ENCODE data around the gene YAP1. TPM values are rescaled to one million over a fixed set of nuclear protein-coding genes. Genes with fewer than 3 reads are reported as not detected.
"Not testable (repeated sequence)": the region's sequence is repeated elsewhere in the genome, so short reads cannot be mapped to it uniquely, and the experiment has no call there.

Gene YAP1
- total and polyA plus RNA-seq, 4 donors, result 76.0 to 393 (median 146) TPM

GRCh38 chr11:102254047-102254446 lies 143.8 kb downstream of the YAP1 start:
- H3K27ac ChIP-seq (ENCODE audit: low read depth in 1 of 2, low read length in 2 of 2), result no peak overlapping the region
- H3K36me3 ChIP-seq (ENCODE audit: control insufficient read depth in 1 of 2, insufficient read depth in 2 of 2, low read length in 1 of 2), result no peaks in the 10 kb centered on the region
- no peaks in the 10 kb centered on the region for H3K27me3 ChIP-seq (ENCODE audit: control insufficient read depth in 1 of 2, insufficient read depth in 2 of 2, low read length in 1 of 2)
- intact Hi-C loops (cut with DNase I), result no loop called here
- no peak for ATAC-seq (ENCODE audit: low FRiP score)
- DNase-seq, result no peak
- H3K4me1 ChIP-seq (ENCODE audit: control insufficient read depth in 1 of 2, insufficient read depth in 2 of 2, low read length in 2 of 2), result no peaks in the 10 kb centered on the region
- 84 to 94% methylated on average over 5 of the region's 5 CpGs for WGBS, 2 donors
- no peaks in the 10 kb centered on the region for H3K9me3 ChIP-seq (ENCODE audit: control insufficient read depth, low read length)
- no peak overlapping the region for H3K4me3 ChIP-seq (ENCODE audit: low read length in 2 of 2)

DNA sequence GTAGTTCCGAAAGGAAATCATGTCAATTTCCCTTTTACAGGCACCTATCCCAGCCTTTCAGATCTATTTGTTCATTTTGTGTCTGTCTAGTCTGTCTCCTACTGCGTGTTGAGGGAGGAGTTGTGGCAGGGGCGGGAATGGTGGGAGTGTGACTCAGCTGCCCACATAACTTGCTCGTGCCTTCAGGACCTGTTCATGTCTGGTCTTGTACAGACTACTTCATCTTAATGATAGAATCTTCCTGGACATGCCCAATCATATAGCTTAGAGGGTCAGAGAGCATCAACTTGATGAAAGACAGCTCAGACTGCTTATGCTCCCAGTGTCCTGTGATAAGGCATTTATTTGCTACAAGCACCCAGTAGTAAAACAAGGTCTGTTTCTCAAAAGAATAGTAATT lies 146.0 kb downstream of the YAP1 start:
- H3K9me3 ChIP-seq (ENCODE audit: control insufficient read depth, low read length), result no peaks in the 10 kb centered on the region
- H3K36me3 ChIP-seq (ENCODE audit: control insufficient read depth in 1 of 2, insufficient read depth in 2 of 2, low read length in 1 of 2), result no peaks in the 10 kb centered on the region
- no peak overlapping the region for H3K4me3 ChIP-seq (ENCODE audit: low read length in 2 of 2)
- 87 to 93% methylated on average over 4 of the region's 4 CpGs for WGBS, 2 donors
- ATAC-seq (ENCODE audit: low FRiP score), result no peak
- H3K27me3 ChIP-seq (ENCODE audit: control insufficient read depth in 1 of 2, insufficient read depth in 2 of 2, low read length in 1 of 2), result no peaks in the 10 kb centered on the region
- H3K27ac ChIP-seq (ENCODE audit: low read depth in 1 of 2, low read length in 2 of 2), result no peak overlapping the region
- DNase-seq, result no peak
- intact Hi-C loops (cut with DNase I), result no loop called here
- H3K4me1 ChIP-seq (ENCODE audit: control insufficient read depth in 1 of 2, insufficient read depth in 2 of 2, low read length in 2 of 2), result no peaks in the 10 kb centered on the region

DNA sequence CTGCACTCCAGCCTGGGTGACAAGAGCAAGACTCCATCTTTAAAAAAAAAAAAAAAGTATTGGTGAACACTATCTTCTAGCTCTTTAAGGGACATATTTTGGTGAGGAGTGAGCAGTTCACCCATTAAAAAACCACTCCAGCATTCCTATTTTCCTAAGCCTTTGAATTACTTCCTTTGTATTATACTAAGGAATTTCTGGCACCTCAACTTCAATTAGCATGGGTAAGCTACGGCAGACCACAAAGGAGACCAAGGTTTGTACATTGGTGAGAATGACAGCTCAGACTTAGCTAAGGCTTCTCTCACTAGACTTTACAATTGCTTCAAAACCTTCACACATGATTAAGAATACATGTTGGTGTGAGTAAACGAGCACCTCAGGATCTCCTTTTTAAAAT lies 150.0 kb downstream of the YAP1 start:
- Histone ChIP-seq H3K4me3 (ENCODE audit: low read length in 2 of 2) (no peak overlapping the region), H3K9me3 (ENCODE audit: control insufficient read depth, low read length) (no peaks in the 10 kb centered on the region), H3K27ac (ENCODE audit: low read depth in 1 of 2, low read length in 2 of 2) (no peak overlapping the region), H3K36me3 (ENCODE audit: control insufficient read depth in 1 of 2, insufficient read depth in 2 of 2, low read length in 1 of 2) (no peaks in the 10 kb centered on the region), H3K4me1 (ENCODE audit: control insufficient read depth in 1 of 2, insufficient read depth in 2 of 2, low read length in 2 of 2) (no peaks in the 10 kb centered on the region), H3K27me3 (ENCODE audit: control insufficient read depth in 1 of 2, insufficient read depth in 2 of 2, low read length in 1 of 2) (no peaks in the 10 kb centered on the region)
- WGBS, 2 donors, result 83 to 95% methylated on average over 2 of the region's 2 CpGs
- ATAC-seq (ENCODE audit: low FRiP score) (no peak), DNase-seq (no peak)
- intact Hi-C loops (cut with DNase I), result no loop called here

GRCh38 chr11:102263379-102264003 lies 153.2 kb downstream of the YAP1 start:
- no peak for ATAC-seq (ENCODE audit: low FRiP score)

DNA sequence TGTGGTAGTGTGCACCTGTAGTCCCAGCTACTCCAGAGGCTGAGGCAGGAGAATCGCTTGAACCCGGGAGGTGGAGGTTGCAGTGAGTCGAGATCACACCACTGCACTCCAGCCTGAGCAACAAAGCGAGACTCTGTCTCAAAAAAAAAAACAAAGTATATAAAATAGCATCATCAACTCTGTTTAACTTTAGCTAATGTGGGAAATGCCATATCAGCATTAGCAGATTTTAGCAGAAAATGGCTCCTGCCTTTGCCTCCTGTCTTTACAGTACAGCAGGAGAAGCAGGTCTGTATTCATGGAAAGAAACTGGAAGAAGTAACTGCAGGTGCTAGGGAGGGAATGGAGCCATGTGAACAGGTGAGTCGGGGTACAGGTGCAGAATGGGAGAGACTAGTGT lies 154.5 kb downstream of the YAP1 start:
- H3K4me1 ChIP-seq (ENCODE audit: control insufficient read depth in 1 of 2, insufficient read depth in 2 of 2, low read length in 2 of 2); H3K9me3 ChIP-seq (ENCODE audit: control insufficient read depth, low read length); H3K27ac ChIP-seq (ENCODE audit: low read depth in 1 of 2, low read length in 2 of 2); H3K27me3 ChIP-seq (ENCODE audit: control insufficient read depth in 1 of 2, insufficient read depth in 2 of 2, low read length in 1 of 2); DNase-seq; H3K4me3 ChIP-seq (ENCODE audit: low read length in 2 of 2); intact Hi-C loops (cut with DNase I); ATAC-seq (ENCODE audit: low FRiP score); H3K36me3 ChIP-seq (ENCODE audit: control insufficient read depth in 1 of 2, insufficient read depth in 2 of 2, low read length in 1 of 2): not testable (repeated sequence)
- 96 to 98% methylated on average over 5 of the region's 5 CpGs for WGBS, 2 donors

More at GRCh38 chr11:102263379-102264003, 153.2 kb downstream of the YAP1 start:
- no peaks in the 10 kb centered on the region for H3K4me1 ChIP-seq (ENCODE audit: control insufficient read depth in 1 of 2, insufficient read depth in 2 of 2, low read length in 2 of 2)
- H3K4me3 ChIP-seq (ENCODE audit: low read length in 2 of 2), result no peak overlapping the region
- no peaks in the 10 kb centered on the region for H3K27me3 ChIP-seq (ENCODE audit: control insufficient read depth in 1 of 2, insufficient read depth in 2 of 2, low read length in 1 of 2)
- intact Hi-C loops (cut with DNase I), result no loop called here
- H3K36me3 ChIP-seq (ENCODE audit: control insufficient read depth in 1 of 2, insufficient read depth in 2 of 2, low read length in 1 of 2), result no peaks in the 10 kb centered on the region
- no peaks in the 10 kb centered on the region for H3K9me3 ChIP-seq (ENCODE audit: control insufficient read depth, low read length)
- WGBS, 2 donors, result 96 to 99% methylated on average over 3 of the region's 3 CpGs
- no peak overlapping the region for H3K27ac ChIP-seq (ENCODE audit: low read depth in 1 of 2, low read length in 2 of 2)
- DNase-seq, result no peak

DNA sequence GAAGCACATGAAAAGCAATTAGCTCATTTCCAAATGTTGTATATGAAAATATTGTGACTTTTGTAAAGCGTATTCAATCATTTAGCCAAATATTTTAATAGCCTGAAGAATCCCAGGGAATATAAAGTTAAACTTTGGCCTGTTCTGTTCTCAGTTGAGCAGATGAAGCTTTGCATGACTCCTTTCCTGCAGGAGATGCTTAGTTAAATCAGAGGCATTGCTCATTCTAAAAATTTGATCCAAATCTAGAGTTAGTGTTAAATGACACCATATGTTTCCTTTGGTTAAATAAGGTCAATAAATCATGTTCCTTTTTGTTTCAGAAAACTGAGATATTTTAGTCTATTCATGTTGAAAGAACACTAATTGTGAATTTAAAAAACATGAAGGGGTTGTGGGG lies 155.9 kb downstream of the YAP1 start:
- Histone ChIP-seq H3K27ac (ENCODE audit: low read depth in 1 of 2, low read length in 2 of 2) (no peak overlapping the region), H3K36me3 (ENCODE audit: control insufficient read depth in 1 of 2, insufficient read depth in 2 of 2, low read length in 1 of 2) (no peaks in the 10 kb centered on the region), H3K4me1 (ENCODE audit: control insufficient read depth in 1 of 2, insufficient read depth in 2 of 2, low read length in 2 of 2) (peaks cover 0 to 3% of the 10 kb centered on the region in 2 donors), H3K9me3 (ENCODE audit: control insufficient read depth, low read length) (no peaks in the 10 kb centered on the region), H3K4me3 (ENCODE audit: low read length in 2 of 2) (no peak overlapping the region), H3K27me3 (ENCODE audit: control insufficient read depth in 1 of 2, insufficient read depth in 2 of 2, low read length in 1 of 2) (no peaks in the 10 kb centered on the region)
- WGBS, 2 donors, result 88 to 89% methylated on average over 1 of the region's 1 CpG
- intact Hi-C loops (cut with DNase I), result no loop called here
- ATAC-seq (ENCODE audit: low FRiP score), result no peak
- no peak for DNase-seq

- no peak for DNase-seq
- no peaks in the 10 kb centered on the region for H3K36me3 ChIP-seq (ENCODE audit: control insufficient read depth in 1 of 2, insufficient read depth in 2 of 2, low read length in 1 of 2)
- intact Hi-C loops (cut with DNase I), result no loop called here
- peak overlapping the region in 1 of 2 donors; percentile 76 for H3K27ac ChIP-seq (ENCODE audit: low read depth in 1 of 2, low read length in 2 of 2)
- H3K27me3 ChIP-seq (ENCODE audit: control insufficient read depth in 1 of 2, insufficient read depth in 2 of 2, low read length in 1 of 2), result no peaks in the 10 kb centered on the region
- H3K4me1 ChIP-seq (ENCODE audit: control insufficient read depth in 1 of 2, insufficient read depth in 2 of 2, low read length in 2 of 2), result peaks cover 0 to 3% of the 10 kb centered on the region in 2 donors
- 44 to 50% methylated on average over 5 of the region's 5 CpGs for WGBS, 2 donors
- ATAC-seq (ENCODE audit: low FRiP score), result peak; percentile 37
- no peak overlapping the region for H3K4me3 ChIP-seq (ENCODE audit: low read length in 2 of 2)
- no peaks in the 10 kb centered on the region for H3K9me3 ChIP-seq (ENCODE audit: control insufficient read depth, low read length)
These were observed 157.4 kb downstream of the YAP1 start for GRCh38 chr11:102267609-102268008.

DNA sequence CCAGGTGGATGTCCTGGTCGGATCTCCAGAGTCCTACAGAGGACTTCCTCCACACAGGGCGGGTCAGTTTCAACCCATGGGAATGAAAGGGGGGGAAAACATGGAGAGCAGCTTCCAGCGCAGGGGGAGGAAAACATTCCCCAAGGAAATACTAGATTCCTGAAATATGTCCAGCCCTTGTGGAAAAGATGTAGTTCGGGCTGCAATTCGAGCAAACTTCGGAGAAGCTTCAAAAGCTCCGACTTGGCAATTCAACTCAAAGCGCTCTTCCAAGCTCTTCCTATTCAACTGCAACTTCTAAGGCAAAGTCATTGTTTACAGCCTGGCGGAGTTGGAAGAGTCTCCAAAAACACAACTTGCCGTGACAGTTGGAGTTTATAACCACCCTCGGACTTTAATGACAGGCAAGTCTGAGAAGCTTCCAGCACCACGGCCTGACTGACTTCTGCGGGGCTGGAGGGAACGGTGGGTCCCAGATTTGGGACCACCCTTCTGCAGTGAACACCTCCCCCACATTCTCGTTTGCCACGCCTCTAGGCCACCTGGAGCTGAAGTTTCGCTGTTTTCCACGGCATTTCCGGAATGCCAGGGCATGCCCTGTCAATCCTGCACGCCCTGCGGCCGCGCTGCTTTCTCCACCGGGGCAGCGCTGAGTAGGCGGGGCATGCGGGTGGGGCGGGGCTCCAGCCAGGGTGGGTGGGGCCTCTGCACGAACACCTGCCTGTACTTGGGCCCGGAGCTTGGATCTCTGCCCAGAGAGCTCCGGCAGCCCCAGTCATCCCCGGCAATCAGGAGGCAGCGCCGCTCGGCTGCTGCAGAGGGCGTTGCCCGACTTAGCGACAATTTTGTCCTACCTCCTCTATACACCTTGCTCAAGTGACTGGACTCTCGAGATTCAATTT lies 158.1 kb downstream of the YAP1 start:
- no peaks in the 10 kb centered on the region for H3K27me3 ChIP-seq (ENCODE audit: control insufficient read depth in 1 of 2, insufficient read depth in 2 of 2, low read length in 1 of 2)
- ATAC-seq (ENCODE audit: low FRiP score), result peak; percentile 84
- peak overlapping the region in 1 of 2 donors; percentile 76 for H3K27ac ChIP-seq (ENCODE audit: low read depth in 1 of 2, low read length in 2 of 2)
- no peaks in the 10 kb centered on the region for H3K9me3 ChIP-seq (ENCODE audit: control insufficient read depth, low read length)
- peak overlapping the region; percentile 27 to 62 for H3K4me3 ChIP-seq (ENCODE audit: low read length in 2 of 2)
- 5 to 8% methylated on average over 39 of the region's 39 CpGs for WGBS, 2 donors
- peak; percentile 84 to 91 for DNase-seq
- no peaks in the 10 kb centered on the region for H3K36me3 ChIP-seq (ENCODE audit: control insufficient read depth in 1 of 2, insufficient read depth in 2 of 2, low read length in 1 of 2)
- H3K4me1 ChIP-seq (ENCODE audit: control insufficient read depth in 1 of 2, insufficient read depth in 2 of 2, low read length in 2 of 2), result peaks cover 0 to 3% of the 10 kb centered on the region in 2 donors
- intact Hi-C loops (cut with DNase I), result no loop called here
